ENCODE results near the gene BRPF3. TPM values are rescaled to one million over a fixed set of nuclear protein-coding genes. Genes with fewer than 3 reads are reported as not detected.
A peak's percentile ranks its signal among the peaks of the same experiment; 100 is the strongest.

BRPF3 gene
- polyA plus RNA-seq, 4 donors: 12.7 to 59.0 (median 19.6) TPM

DNA sequence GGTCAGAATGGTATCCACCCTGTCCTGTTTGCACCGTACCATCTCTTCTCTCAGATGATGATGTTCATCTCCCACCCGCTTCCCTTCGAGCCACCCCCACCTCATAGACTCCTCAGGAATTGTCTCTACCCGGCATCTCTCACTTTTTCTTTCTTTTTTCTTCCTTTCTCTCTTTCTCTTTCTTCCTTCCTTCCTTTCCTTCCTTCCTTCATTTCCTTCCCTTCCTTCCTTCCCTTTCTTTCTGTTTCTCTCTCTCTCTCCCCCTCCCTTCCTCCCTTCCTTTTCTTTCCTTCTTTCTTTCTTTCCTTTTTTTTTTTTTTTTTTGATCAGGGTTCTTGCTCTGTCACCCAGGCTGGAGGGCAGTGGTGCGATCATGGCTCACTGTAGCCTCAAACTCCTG is 45.6 kb downstream of the BRPF3 start:
- Histone ChIP-seq H3K9me3 (ENCODE audit: control insufficient read depth in 2 of 2, insufficient read depth in 1 of 2, low read depth in 1 of 2, low read length in 1 of 2) (no peaks in the 10 kb centered on the region), H3K36me3 (ENCODE audit: control insufficient read depth in 3 of 3, insufficient read depth in 2 of 3, low read depth in 1 of 3, low read length in 3 of 3) (no peaks in the 10 kb centered on the region), H3K4me3 (ENCODE audit: low read depth in 1 of 3, low read length in 3 of 3) (no peak overlapping the region), H3K27me3 (ENCODE audit: control insufficient read depth in 3 of 3, insufficient read depth in 3 of 3, low read length in 3 of 3) (no peaks in the 10 kb centered on the region), H3K4me1 (ENCODE audit: control insufficient read depth in 3 of 3, insufficient read depth in 2 of 3, low read depth in 1 of 3, low read length in 2 of 3) (peaks cover 0 to 49% (median 4%) of the 10 kb centered on the region in 3 donors), H3K27ac (ENCODE audit: low read depth in 1 of 3, low read length in 2 of 3) (no peak overlapping the region)
- whole genome bisulfite sequencing, 3 donors: 80 to 94% (median 81%) methylated on average over 5 of the region's 5 CpGs
- FAIRE-seq (no peak), DNase-seq (no peak)

DNA sequence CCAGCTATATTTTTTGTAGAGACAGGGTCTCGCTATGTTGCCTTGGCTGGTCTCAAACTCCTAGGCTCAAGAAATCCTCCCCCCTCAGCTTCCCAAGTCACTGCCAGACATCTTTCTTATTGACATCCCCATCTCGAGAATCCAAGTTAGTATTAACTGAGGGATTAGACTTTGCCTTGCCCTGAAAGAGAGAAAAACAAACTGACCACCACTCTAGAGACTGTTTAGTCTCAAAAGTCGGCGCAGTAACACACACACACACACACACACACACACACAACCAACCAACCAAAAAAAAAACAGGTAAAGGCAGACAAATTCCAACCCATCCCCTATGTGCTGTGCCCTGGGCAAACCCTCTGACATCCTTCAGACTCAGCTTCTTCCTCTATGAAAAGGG is 46.1 kb downstream of the BRPF3 start:
- WGBS, 3 donors: 66 to 75% (median 72%) methylated on average over 4 of the region's 4 CpGs
- H3K27ac ChIP-seq (ENCODE audit: low read depth in 1 of 3, low read length in 2 of 3): peak overlapping the region in 1 of 3 donors; percentile 31
- no peak for FAIRE-seq

DNA sequence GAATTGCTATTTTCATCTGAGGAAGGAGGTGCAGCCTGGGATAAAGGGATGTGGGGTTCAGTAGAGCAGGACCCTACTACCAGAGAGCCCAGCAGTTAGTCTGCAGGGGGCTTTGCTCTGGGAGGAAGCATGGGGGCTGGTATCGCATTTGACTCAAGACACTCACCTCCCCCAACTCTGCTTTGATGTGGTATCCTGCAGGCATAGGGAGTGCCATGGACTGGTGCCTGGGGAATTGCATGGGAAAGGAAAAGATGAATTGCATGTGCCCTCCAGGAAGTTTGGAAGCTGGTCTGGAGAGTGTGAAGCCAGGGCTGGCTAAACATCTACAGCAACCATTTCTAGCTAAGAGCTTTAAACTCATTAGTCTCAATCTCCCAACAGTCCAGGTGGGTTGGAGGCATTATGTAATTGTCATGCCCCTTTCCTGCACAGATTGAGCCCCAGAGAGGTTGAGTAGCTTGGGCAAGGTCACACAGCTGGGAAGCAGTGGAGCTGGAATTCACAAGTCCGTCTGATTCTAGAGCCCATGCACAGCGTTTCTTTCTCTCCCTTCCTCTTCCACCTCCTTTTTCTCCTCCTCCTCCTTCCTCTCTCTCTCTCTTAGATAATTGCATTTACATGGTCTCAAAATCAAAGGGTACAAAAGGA is 47.1 kb downstream of the BRPF3 start:
- 76 to 90% (median 78%) methylated on average over 3 of the region's 3 CpGs for WGBS, 3 donors
- Histone ChIP-seq H3K27ac (ENCODE audit: low read depth in 1 of 3, low read length in 2 of 3) (no peak overlapping the region), H3K4me1 (ENCODE audit: control insufficient read depth in 3 of 3, insufficient read depth in 2 of 3, low read depth in 1 of 3, low read length in 2 of 3) (peaks cover 0 to 62% (median 4%) of the 10 kb centered on the region in 3 donors), H3K9me3 (ENCODE audit: control insufficient read depth in 2 of 2, insufficient read depth in 1 of 2, low read depth in 1 of 2, low read length in 1 of 2) (no peaks in the 10 kb centered on the region), H3K27me3 (ENCODE audit: control insufficient read depth in 3 of 3, insufficient read depth in 3 of 3, low read length in 3 of 3) (no peaks in the 10 kb centered on the region), H3K36me3 (ENCODE audit: control insufficient read depth in 3 of 3, insufficient read depth in 2 of 3, low read depth in 1 of 3, low read length in 3 of 3) (no peaks in the 10 kb centered on the region), H3K4me3 (ENCODE audit: low read depth in 1 of 3, low read length in 3 of 3) (no peak overlapping the region)
- no peak for FAIRE-seq
- no peak for DNase-seq

More for the DNA sequence above, 46.1 kb downstream of the BRPF3 start:
- Histone ChIP-seq H3K4me3 (ENCODE audit: low read depth in 1 of 3, low read length in 3 of 3) (no peak overlapping the region), H3K9me3 (ENCODE audit: control insufficient read depth in 2 of 2, insufficient read depth in 1 of 2, low read depth in 1 of 2, low read length in 1 of 2) (no peaks in the 10 kb centered on the region), H3K4me1 (ENCODE audit: control insufficient read depth in 3 of 3, insufficient read depth in 2 of 3, low read depth in 1 of 3, low read length in 2 of 3) (peaks cover 0 to 52% (median 4%) of the 10 kb centered on the region in 3 donors), H3K27me3 (ENCODE audit: control insufficient read depth in 3 of 3, insufficient read depth in 3 of 3, low read length in 3 of 3) (no peaks in the 10 kb centered on the region), H3K36me3 (ENCODE audit: control insufficient read depth in 3 of 3, insufficient read depth in 2 of 3, low read depth in 1 of 3, low read length in 3 of 3) (no peaks in the 10 kb centered on the region)
- DNase-seq: peak in 1 of 2 donors; percentile 56

DNA sequence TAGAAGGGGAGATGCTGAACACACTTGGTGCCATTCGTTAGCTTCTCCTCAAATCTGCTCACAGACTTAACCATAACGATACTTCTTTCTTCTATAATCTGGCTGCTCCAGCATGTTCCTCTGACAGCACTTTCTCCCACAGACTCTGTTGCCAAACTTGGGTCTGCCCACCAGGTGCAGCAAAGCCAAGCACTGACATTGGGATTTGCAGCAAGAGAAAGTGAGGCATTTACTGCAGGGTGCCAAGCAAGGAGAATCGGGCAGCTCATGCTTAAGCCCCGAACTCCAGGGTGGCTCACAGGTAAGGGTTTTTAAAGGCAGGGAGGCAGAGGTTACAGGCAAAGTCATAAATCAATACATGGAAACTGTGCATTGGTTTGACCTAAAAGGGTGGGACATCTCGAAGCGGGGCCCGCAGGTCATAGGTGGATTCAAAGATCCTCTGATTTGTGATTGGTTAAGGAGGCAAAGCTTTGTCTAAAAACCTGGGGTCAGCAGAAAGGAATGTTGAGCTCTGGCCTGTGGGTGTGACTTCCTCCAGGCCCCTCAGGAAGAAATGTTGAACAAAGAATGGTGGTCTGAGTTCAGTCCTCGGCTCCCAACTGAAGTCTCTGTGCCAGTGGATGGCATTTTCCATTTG is 48.2 kb downstream of the BRPF3 start:
- peak in 1 of 2 donors; percentile 65 for DNase-seq
- no peaks in the 10 kb centered on the region for H3K9me3 ChIP-seq (ENCODE audit: control insufficient read depth in 2 of 2, insufficient read depth in 1 of 2, low read depth in 1 of 2, low read length in 1 of 2)
- no peak overlapping the region for H3K4me3 ChIP-seq (ENCODE audit: low read depth in 1 of 3, low read length in 3 of 3)
- FAIRE-seq: no peak
- no peaks in the 10 kb centered on the region for H3K27me3 ChIP-seq (ENCODE audit: control insufficient read depth in 3 of 3, insufficient read depth in 3 of 3, low read length in 3 of 3)
- H3K4me1 ChIP-seq (ENCODE audit: control insufficient read depth in 3 of 3, insufficient read depth in 2 of 3, low read depth in 1 of 3, low read length in 2 of 3): peaks cover 0 to 68% (median 4%) of the 10 kb centered on the region in 3 donors
- no peaks in the 10 kb centered on the region for H3K36me3 ChIP-seq (ENCODE audit: control insufficient read depth in 3 of 3, insufficient read depth in 2 of 3, low read depth in 1 of 3, low read length in 3 of 3)
- 80 to 91% (median 84%) methylated on average over 8 of the region's 8 CpGs for WGBS, 3 donors
- peak overlapping the region in 1 of 3 donors; percentile 77 for H3K27ac ChIP-seq (ENCODE audit: low read depth in 1 of 3, low read length in 2 of 3)

DNA sequence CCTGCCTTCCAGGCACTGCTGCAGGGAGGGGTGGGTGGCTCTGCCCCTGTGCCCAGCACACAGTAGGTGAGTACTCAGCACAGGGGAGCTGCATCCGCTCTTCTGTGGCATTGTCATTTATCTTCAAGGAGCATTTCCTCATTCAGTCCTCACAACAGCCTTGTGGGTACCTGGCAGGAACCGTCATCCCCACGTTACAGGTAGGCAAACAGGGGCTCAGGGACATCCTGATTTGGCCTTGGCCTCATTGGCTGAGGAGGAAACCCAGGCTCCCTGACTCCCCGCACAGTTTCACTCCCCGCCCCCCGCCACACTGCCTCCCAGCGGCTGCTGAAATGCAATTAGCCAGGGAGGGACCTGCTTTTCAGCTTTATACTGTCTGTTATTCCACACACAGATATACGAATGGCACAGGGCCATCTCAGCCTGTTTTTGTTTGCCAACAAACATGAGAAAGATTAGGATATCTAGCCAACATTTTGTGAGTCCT is 49.1 kb downstream of the BRPF3 start:
- Histone ChIP-seq H3K4me3 (ENCODE audit: low read depth in 1 of 3, low read length in 3 of 3) (no peak overlapping the region), H3K36me3 (ENCODE audit: control insufficient read depth in 3 of 3, insufficient read depth in 2 of 3, low read depth in 1 of 3, low read length in 3 of 3) (no peaks in the 10 kb centered on the region), H3K27ac (ENCODE audit: low read depth in 1 of 3, low read length in 2 of 3) (peak overlapping the region in 1 of 3 donors; percentile 77), H3K9me3 (ENCODE audit: control insufficient read depth in 2 of 2, insufficient read depth in 1 of 2, low read depth in 1 of 2, low read length in 1 of 2) (no peaks in the 10 kb centered on the region), H3K4me1 (ENCODE audit: control insufficient read depth in 3 of 3, insufficient read depth in 2 of 3, low read depth in 1 of 3, low read length in 2 of 3) (peaks cover 0 to 67% (median 4%) of the 10 kb centered on the region in 3 donors), H3K27me3 (ENCODE audit: control insufficient read depth in 3 of 3, insufficient read depth in 3 of 3, low read length in 3 of 3) (no peaks in the 10 kb centered on the region)
- FAIRE-seq (no peak), DNase-seq (peak; percentile 49 to 61)
- WGBS, 3 donors: 20 to 50% (median 26%) methylated on average over 8 of the region's 8 CpGs

DNA sequence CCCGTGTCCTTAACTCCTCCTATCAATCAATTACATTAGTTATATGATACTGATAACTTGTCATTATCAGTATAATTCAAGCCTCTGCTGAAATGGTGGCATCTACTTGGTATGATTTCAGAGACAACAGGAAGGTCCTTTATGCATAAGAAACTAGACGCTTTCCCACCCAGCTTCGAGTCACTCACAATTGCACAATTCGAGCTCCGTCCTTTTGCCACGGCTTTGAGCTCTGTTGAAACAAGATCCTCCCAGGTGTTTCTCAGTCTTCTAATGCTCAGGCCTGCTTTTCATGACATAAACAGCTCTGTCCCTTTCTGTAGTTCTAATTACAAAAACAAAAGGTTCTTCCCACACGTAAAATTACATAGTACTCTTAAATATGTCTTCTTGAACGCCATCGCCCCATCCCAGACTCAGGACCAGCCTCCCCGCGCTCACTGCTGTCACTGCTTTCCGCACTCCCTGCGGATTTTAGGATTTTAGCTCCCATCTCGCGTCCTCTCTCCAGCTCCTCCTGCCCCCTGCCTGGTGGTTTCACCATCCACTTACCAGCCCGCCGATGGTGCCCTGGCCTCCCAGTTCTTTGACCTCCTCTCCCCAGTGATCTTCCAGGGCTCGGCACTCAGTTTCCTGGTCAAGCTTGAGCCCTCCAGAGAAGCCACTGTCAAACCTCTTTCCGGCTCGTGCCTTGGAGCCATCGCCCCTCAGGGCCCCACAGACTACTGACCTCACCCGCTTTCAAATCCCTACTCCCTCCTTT is 50.1 kb downstream of the BRPF3 start:
- no peak for FAIRE-seq
- H3K36me3 ChIP-seq (ENCODE audit: control insufficient read depth in 3 of 3, insufficient read depth in 2 of 3, low read depth in 1 of 3, low read length in 3 of 3): no peaks in the 10 kb centered on the region
- H3K4me3 ChIP-seq (ENCODE audit: low read depth in 1 of 3, low read length in 3 of 3): no peak overlapping the region
- no peak for DNase-seq
- WGBS, 3 donors: 86 to 88% (median 88%) methylated on average over 22 of the region's 22 CpGs
- no peaks in the 10 kb centered on the region for H3K9me3 ChIP-seq (ENCODE audit: control insufficient read depth in 2 of 2, insufficient read depth in 1 of 2, low read depth in 1 of 2, low read length in 1 of 2)
- no peaks in the 10 kb centered on the region for H3K27me3 ChIP-seq (ENCODE audit: control insufficient read depth in 3 of 3, insufficient read depth in 3 of 3, low read length in 3 of 3)
- no peak overlapping the region for H3K27ac ChIP-seq (ENCODE audit: low read depth in 1 of 3, low read length in 2 of 3)
- H3K4me1 ChIP-seq (ENCODE audit: control insufficient read depth in 3 of 3, insufficient read depth in 2 of 3, low read depth in 1 of 3, low read length in 2 of 3): peaks cover 0 to 66% (median 4%) of the 10 kb centered on the region in 3 donors

DNA sequence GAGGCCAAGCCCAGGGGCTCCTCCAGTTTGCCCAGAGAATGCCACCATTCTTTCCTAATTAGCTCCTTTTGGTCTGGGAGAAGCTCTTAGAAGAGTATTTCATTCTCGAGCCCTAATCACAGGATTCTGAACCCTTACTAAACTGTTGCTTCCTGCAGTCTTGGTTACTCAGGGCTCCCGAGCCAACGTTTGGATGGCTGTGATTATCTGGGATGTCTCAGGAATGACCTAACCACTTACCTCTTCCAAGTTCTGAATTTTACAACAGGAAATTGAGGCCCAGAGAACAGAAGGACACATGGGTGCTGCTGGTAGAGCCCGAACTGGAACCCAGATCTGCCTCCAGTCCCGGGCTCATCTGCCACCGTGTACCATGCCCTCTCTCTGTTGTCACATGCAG is 51.1 kb downstream of the BRPF3 start:
- Histone ChIP-seq H3K4me1 (ENCODE audit: control insufficient read depth in 3 of 3, insufficient read depth in 2 of 3, low read depth in 1 of 3, low read length in 2 of 3) (peaks cover 0 to 57% (median 4%) of the 10 kb centered on the region in 3 donors), H3K36me3 (ENCODE audit: control insufficient read depth in 3 of 3, insufficient read depth in 2 of 3, low read depth in 1 of 3, low read length in 3 of 3) (no peaks in the 10 kb centered on the region), H3K27me3 (ENCODE audit: control insufficient read depth in 3 of 3, insufficient read depth in 3 of 3, low read length in 3 of 3) (no peaks in the 10 kb centered on the region), H3K4me3 (ENCODE audit: low read depth in 1 of 3, low read length in 3 of 3) (no peak overlapping the region), H3K27ac (ENCODE audit: low read depth in 1 of 3, low read length in 2 of 3) (peak overlapping the region in 1 of 3 donors; percentile 31), H3K9me3 (ENCODE audit: control insufficient read depth in 2 of 2, insufficient read depth in 1 of 2, low read depth in 1 of 2, low read length in 1 of 2) (no peaks in the 10 kb centered on the region)
- DNase-seq: no peak
- no peak for FAIRE-seq
- WGBS, 3 donors: 47 to 71% (median 48%) methylated on average over 6 of the region's 6 CpGs

DNA sequence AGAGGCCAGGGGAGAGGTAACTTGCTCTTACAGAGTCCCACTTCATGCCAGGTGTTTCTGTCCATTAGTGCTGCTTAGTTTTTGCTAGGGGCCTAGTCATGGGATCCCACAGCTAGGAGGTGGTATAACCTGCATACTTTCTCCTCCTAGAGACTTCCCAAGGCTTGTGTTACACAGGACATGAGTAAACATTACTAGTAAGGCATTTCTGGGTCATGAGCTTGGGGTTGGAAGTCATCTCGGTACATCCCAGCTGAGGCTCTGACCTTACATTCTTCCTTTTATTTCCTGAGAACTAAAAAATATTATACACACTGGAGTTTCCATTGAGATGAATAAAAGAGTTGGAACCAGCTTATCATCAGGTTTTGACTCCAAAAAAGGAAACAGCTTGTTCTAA is 52.4 kb downstream of the BRPF3 start:
- Histone ChIP-seq H3K4me3 (ENCODE audit: low read depth in 1 of 3, low read length in 3 of 3) (no peak overlapping the region), H3K9me3 (ENCODE audit: control insufficient read depth in 2 of 2, insufficient read depth in 1 of 2, low read depth in 1 of 2, low read length in 1 of 2) (no peaks in the 10 kb centered on the region), H3K4me1 (ENCODE audit: control insufficient read depth in 3 of 3, insufficient read depth in 2 of 3, low read depth in 1 of 3, low read length in 2 of 3) (peaks cover 0 to 50% (median 4%) of the 10 kb centered on the region in 3 donors), H3K27me3 (ENCODE audit: control insufficient read depth in 3 of 3, insufficient read depth in 3 of 3, low read length in 3 of 3) (no peaks in the 10 kb centered on the region), H3K36me3 (ENCODE audit: control insufficient read depth in 3 of 3, insufficient read depth in 2 of 3, low read depth in 1 of 3, low read length in 3 of 3) (no peaks in the 10 kb centered on the region), H3K27ac (ENCODE audit: low read depth in 1 of 3, low read length in 2 of 3) (peak overlapping the region in 1 of 3 donors; percentile 23)
- peak in 1 of 2 donors; percentile 68 for DNase-seq
- WGBS, 3 donors: 71 to 88% (median 80%) methylated on average over 1 of the region's 1 CpG
- FAIRE-seq: no peak
